SK-N-SH (cell line): Measurements from ENCODE around the gene ZGRF1. TPM values are rescaled to one million over a fixed set of nuclear protein-coding genes. Genes with fewer than 3 reads are reported as not detected.

Experiments
- CTCF ChIA-PET: fragments of 300-600, 350-600 bp; formaldehyde crosslinking; extraction: SDS; loops from one replicate; lab custom pipeline; 2021; lab: Yijun Ruan, JAX
- POLR2A ChIA-PET: fragments of 350-600 bp; sonication (Branson Sonifier 250); formaldehyde crosslinking; extraction: SDS; loops from one replicate; lab custom pipeline; 2020; ENCODE audit warnings: antibody characterized with exemption, inconsistent platforms; lab: Yijun Ruan, JAX
- DNase-seq: peaks from one replicate; pipeline ENCODE4 v3.0.0; 2012
- H2AFZ ChIP-seq: fragments of 200-600 bp; sonication (generic); 2 replicates; pipeline ENCODE4 v1.8.1; 2016; ENCODE audit warnings: antibody characterized with exemption, mild to moderate bottlenecking, low read depth
- H3F3A ChIP-seq: fragments of 200-600 bp; sonication (generic); replicated peaks from 2 replicates; pipeline ENCODE3; 2016; ENCODE audit warnings: antibody characterized with exemption, mild to moderate bottlenecking; ENCODE audit not compliant: insufficient read depth
- H3K27ac ChIP-seq, 2 experiments: fragments of 200-500 bp in 1 of 2; fragments of 200-600 bp in 1 of 2; sonication (Bioruptor generic) in 1 of 2; sonication (generic), shearing (Covaris generic) in 1 of 2; 2 replicates each; pipeline versions ENCODE4 v1.5.1 to v1.6.1; 2014 to 2016; ENCODE audit warnings: low read depth in 2 of 2, inconsistent platforms in 1 of 2, low read length in 1 of 2, mild to moderate bottlenecking in 1 of 2, mixed read lengths in 1 of 2
- H3K27me3 ChIP-seq: fragments of 200-600 bp; sonication (generic), shearing (Covaris generic); 2 replicates; pipeline ENCODE4 v1.6.1; 2016; ENCODE audit warnings: mixed run types; ENCODE audit not compliant: insufficient read depth
- H3K36me3 ChIP-seq, 2 experiments: fragments of 200-500 bp in 1 of 2; fragments of 200-600 bp in 1 of 2; sonication (Bioruptor generic) in 1 of 2; sonication (generic) in 1 of 2; replicated peaks in 1 of 2; 2 replicates each; pipeline versions ENCODE3 to v1.5.1; 2014 to 2016; ENCODE audit warnings: low read length in 1 of 2, mild to moderate bottlenecking in 1 of 2; ENCODE audit not compliant: insufficient read depth in 2 of 2, control insufficient read depth in 1 of 2
- H3K4me1 ChIP-seq, 2 experiments: fragments of 200-500 bp in 1 of 2; fragments of 200-600 bp in 1 of 2; sonication (Bioruptor generic) in 1 of 2; sonication (generic), shearing (Covaris generic) in 1 of 2; 2 replicates each; pipeline versions ENCODE4 v1.5.1 to v1.6.1; 2014 to 2016; ENCODE audit warnings: low read depth in 1 of 2, low read length in 1 of 2, mixed run types in 1 of 2; ENCODE audit not compliant: insufficient read depth in 2 of 2, control insufficient read depth in 1 of 2
- H3K4me2 ChIP-seq: fragments of 200-600 bp; sonication (generic), shearing (Covaris generic); 2 replicates; pipeline ENCODE4 v1.6.1; 2017; ENCODE audit warnings: mixed run types
- H3K4me3 ChIP-seq, 2 experiments: fragments of 200-500 bp in 1 of 2; fragments of 200-600 bp in 1 of 2; sonication (Bioruptor generic) in 1 of 2; sonication (generic), shearing (Covaris generic) in 1 of 2; 2 replicates each; pipeline versions ENCODE4 v1.5.1 to v1.8.1; 2014 to 2016; ENCODE audit warnings: low read depth in 2 of 2, inconsistent platforms in 1 of 2, low read length in 1 of 2, mild to moderate bottlenecking in 1 of 2, mixed read lengths in 1 of 2, moderate library complexity in 1 of 2
- H3K79me2 ChIP-seq: fragments of 200-600 bp; sonication (generic); 2 replicates; pipeline ENCODE4 v1.8.1; 2017; ENCODE audit warnings: mild to moderate bottlenecking; ENCODE audit not compliant: insufficient read depth
- H3K9ac ChIP-seq: fragments of 200-600 bp; sonication (generic); 2 replicates; pipeline ENCODE4 v1.6.1; 2017; ENCODE audit warnings: mixed run types
- H3K9me2 ChIP-seq: fragments of 200-600 bp; sonication (generic); 2 replicates; pipeline ENCODE4 v1.6.1; 2017; ENCODE audit warnings: mixed run types
- H3K9me3 ChIP-seq: fragments of 200-600 bp; sonication (generic); 2 replicates; pipeline ENCODE4 v1.6.1; 2017; ENCODE audit warnings: mixed run types, mild to moderate bottlenecking, moderate library complexity
- H4K20me1 ChIP-seq: fragments of 200-600 bp; sonication (generic); 2 replicates; pipeline ENCODE4 v1.6.1; 2017; ENCODE audit warnings: mild to moderate bottlenecking, mixed run types; ENCODE audit not compliant: insufficient read depth
- ELF1 ChIP-seq: IDR thresholded peaks from 2 replicates; pipeline ENCODE4 v1.4.0; 2012
- EP300 ChIP-seq, 2 experiments: IDR thresholded peaks; 2 replicates each; pipeline versions ENCODE4 v1.4.0 to v1.6.1; 2012; ENCODE audit warnings: borderline replicate concordance in 1 of 2, low read depth in 1 of 2, low read length in 1 of 2
- GABPA ChIP-seq: IDR thresholded peaks from 2 replicates; pipeline ENCODE4 v1.4.0; 2012; ENCODE audit warnings: low read depth, mild to moderate bottlenecking
- GATA2 ChIP-seq: sonication (generic); formaldehyde crosslinking; IDR thresholded peaks from 2 replicates; pipeline ENCODE4 v1.5.0; 2020; ENCODE audit warnings: mild to moderate bottlenecking, missing genetic modification reagents
- NRF1 ChIP-seq: IDR thresholded peaks from 2 replicates; pipeline ENCODE4 v1.6.1; 2012; ENCODE audit warnings: low read depth, mild to moderate bottlenecking, low read length
- RAD21 ChIP-seq: IDR thresholded peaks from 2 replicates; pipeline ENCODE4 v1.6.1; 2012; ENCODE audit warnings: mild to moderate bottlenecking, low read length
- RCOR1 ChIP-seq: fragments of 150-350 bp; IDR thresholded peaks from 2 replicates; pipeline ENCODE4 v1.6.1; 2017; ENCODE audit warnings: antibody characterized with exemption, low read length
- RFX5 ChIP-seq: IDR thresholded peaks from 2 replicates; pipeline ENCODE4 v1.6.1; 2012; ENCODE audit warnings: mild to moderate bottlenecking, improper control_type of control experiment, low read length
- SIN3A ChIP-seq: IDR thresholded peaks from 2 replicates; pipeline ENCODE4 v1.6.1; 2012; ENCODE audit warnings: low read depth, mild to moderate bottlenecking, low read length, moderate library complexity, borderline replicate concordance
- SMC3 ChIP-seq: IDR thresholded peaks from 2 replicates; pipeline ENCODE4 v1.6.1; 2012; ENCODE audit warnings: low read depth, low read length, improper control_type of control experiment
- TCF12 ChIP-seq: IDR thresholded peaks from 2 replicates; pipeline ENCODE4 v1.4.0; 2012
- TEAD4 ChIP-seq: IDR thresholded peaks from 2 replicates; pipeline ENCODE4 v1.4.0; 2012; ENCODE audit warnings: mild to moderate bottlenecking, borderline replicate concordance; ENCODE audit not compliant: insufficient read depth
- USF2 ChIP-seq: fragments of 150-350 bp; IDR thresholded peaks from 2 replicates; pipeline ENCODE4 v1.6.1; 2017; ENCODE audit warnings: antibody characterized with exemption, low read length, low read depth, borderline replicate concordance
- YY1 ChIP-seq: IDR thresholded peaks from 2 replicates; pipeline ENCODE4 v1.4.0; 2012; ENCODE audit warnings: low read depth, mild to moderate bottlenecking
- ZBTB33 ChIP-seq: IDR thresholded peaks from 2 replicates; pipeline ENCODE4 v1.4.0; 2012; ENCODE audit warnings: low read depth, borderline replicate concordance
- WGBS: methylation state at CpG from one replicate; pipeline ENCODE4 v1.1.6; 2017; ENCODE audit warnings: low lambda C conversion rate; 5-methylcytosine and 5-hydroxymethylcytosine counted together
- polyA plus RNA-seq, 3 experiments: library from polyadenylated mRNA; depleted of rRNA; stranded (reverse); fragments of >200 nt; gene quantifications; 2 replicates each; pipeline ENCODE4 v1.2.3, GENCODE V29; 2012
- TF ChIP-seq, protein P1 (sequence below): IDR thresholded peaks from 2 replicates; pipeline ENCODE4 v1.6.1; 2012; ENCODE audit warnings: mild to moderate bottlenecking, low read depth, low read length, moderate library complexity
- TF ChIP-seq, protein P2 (sequence below): fragments of 200-600 bp; sonication (generic); IDR thresholded peaks from 2 replicates; pipeline ENCODE4 v1.6.1; 2017; ENCODE audit warnings: antibody characterized with exemption, mild to moderate bottlenecking, moderate library complexity

Gene ZGRF1
- polyA plus RNA-seq, 1 of the 3 experiments (the other 2 are of a cell fraction), result 2.4 TPM

GRCh38 chr4:112593438-112594133 is 43.1 kb downstream of the ZGRF1 start:
- H3K4me2 ChIP-seq, result no peak overlapping the region
- no peak overlapping the region for H3K4me3 ChIP-seq
- H3K79me2 ChIP-seq, result no peaks in the 10 kb centered on the region
- ChIA-PET POLR2A (no interaction called here), CTCF (interaction anchor here (2.0 kb wide), 1 partner anchor 10 kb away, joined by 5 read pairs; no protein-coding TSS in a partner anchor)
- no peak overlapping the region for H2AFZ ChIP-seq
- TF ChIP-seq NRF1 (no peak), GATA2 (CRISPR knock-in tag) (no peak), TEAD4 (no peak), EP300 (IDR thresholded peaks at IDR 0.05; ENCODE audit: borderline replicate concordance in 1 of 2, low read depth in 1 of 2, low read length in 1 of 2) (no peak), RFX5 (no peak), SIN3A (no peak), SMC3 (no peak), RCOR1 (no peak), USF2 (no peak), GABPA (no peak), ELF1 (no peak), TCF12 (no peak), YY1 (no peak), ZBTB33 (no peak), RAD21 (no peak)
- TF ChIP-seq, protein P1, sequence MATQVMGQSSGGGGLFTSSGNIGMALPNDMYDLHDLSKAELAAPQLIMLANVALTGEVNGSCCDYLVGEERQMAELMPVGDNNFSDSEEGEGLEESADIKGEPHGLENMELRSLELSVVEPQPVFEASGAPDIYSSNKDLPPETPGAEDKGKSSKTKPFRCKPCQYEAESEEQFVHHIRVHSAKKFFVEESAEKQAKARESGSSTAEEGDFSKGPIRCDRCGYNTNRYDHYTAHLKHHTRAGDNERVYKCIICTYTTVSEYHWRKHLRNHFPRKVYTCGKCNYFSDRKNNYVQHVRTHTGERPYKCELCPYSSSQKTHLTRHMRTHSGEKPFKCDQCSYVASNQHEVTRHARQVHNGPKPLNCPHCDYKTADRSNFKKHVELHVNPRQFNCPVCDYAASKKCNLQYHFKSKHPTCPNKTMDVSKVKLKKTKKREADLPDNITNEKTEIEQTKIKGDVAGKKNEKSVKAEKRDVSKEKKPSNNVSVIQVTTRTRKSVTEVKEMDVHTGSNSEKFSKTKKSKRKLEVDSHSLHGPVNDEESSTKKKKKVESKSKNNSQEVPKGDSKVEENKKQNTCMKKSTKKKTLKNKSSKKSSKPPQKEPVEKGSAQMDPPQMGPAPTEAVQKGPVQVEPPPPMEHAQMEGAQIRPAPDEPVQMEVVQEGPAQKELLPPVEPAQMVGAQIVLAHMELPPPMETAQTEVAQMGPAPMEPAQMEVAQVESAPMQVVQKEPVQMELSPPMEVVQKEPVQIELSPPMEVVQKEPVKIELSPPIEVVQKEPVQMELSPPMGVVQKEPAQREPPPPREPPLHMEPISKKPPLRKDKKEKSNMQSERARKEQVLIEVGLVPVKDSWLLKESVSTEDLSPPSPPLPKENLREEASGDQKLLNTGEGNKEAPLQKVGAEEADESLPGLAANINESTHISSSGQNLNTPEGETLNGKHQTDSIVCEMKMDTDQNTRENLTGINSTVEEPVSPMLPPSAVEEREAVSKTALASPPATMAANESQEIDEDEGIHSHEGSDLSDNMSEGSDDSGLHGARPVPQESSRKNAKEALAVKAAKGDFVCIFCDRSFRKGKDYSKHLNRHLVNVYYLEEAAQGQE, result no peak
- TF ChIP-seq, protein P2, sequence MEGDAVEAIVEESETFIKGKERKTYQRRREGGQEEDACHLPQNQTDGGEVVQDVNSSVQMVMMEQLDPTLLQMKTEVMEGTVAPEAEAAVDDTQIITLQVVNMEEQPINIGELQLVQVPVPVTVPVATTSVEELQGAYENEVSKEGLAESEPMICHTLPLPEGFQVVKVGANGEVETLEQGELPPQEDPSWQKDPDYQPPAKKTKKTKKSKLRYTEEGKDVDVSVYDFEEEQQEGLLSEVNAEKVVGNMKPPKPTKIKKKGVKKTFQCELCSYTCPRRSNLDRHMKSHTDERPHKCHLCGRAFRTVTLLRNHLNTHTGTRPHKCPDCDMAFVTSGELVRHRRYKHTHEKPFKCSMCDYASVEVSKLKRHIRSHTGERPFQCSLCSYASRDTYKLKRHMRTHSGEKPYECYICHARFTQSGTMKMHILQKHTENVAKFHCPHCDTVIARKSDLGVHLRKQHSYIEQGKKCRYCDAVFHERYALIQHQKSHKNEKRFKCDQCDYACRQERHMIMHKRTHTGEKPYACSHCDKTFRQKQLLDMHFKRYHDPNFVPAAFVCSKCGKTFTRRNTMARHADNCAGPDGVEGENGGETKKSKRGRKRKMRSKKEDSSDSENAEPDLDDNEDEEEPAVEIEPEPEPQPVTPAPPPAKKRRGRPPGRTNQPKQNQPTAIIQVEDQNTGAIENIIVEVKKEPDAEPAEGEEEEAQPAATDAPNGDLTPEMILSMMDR, result no peak
- no peaks in the 10 kb centered on the region for H3K27me3 ChIP-seq
- H3K27ac ChIP-seq, result no peak overlapping the region
- H3K36me3 ChIP-seq, result no peaks in the 10 kb centered on the region
- H3F3A ChIP-seq, result no peaks in the 10 kb centered on the region
- no peak for DNase-seq
- H3K9me3 ChIP-seq, result no peaks in the 10 kb centered on the region
- no peaks in the 10 kb centered on the region for H3K4me1 ChIP-seq
- no peaks in the 10 kb centered on the region for H3K9me2 ChIP-seq
- WGBS, result 94% methylated on average over 5 of the region's 5 CpGs
- H3K9ac ChIP-seq, result no peak overlapping the region
- H4K20me1 ChIP-seq, result no peaks in the 10 kb centered on the region
